ENCODE measurements around the gene GMPR2.

Gene GMPR2

GRCh38 chr14:24256960-24257359, 24.2 kb downstream of the GMPR2 start:
- Mint-ChIP-seq H3K27me3 (ENCODE audit: low read depth, poor library complexity) (peaks cover 2% of the 10 kb centered on the region), H3K4me3 (no peak overlapping the region), H3K4me1 (no peaks in the 10 kb centered on the region), H3K27ac (no peak overlapping the region), H3K36me3 (ENCODE audit: low read depth) (no peaks in the 10 kb centered on the region), H3K9me3 (no peaks in the 10 kb centered on the region)
- DNase-seq: no peak
- TF ChIP-seq, protein P1, sequence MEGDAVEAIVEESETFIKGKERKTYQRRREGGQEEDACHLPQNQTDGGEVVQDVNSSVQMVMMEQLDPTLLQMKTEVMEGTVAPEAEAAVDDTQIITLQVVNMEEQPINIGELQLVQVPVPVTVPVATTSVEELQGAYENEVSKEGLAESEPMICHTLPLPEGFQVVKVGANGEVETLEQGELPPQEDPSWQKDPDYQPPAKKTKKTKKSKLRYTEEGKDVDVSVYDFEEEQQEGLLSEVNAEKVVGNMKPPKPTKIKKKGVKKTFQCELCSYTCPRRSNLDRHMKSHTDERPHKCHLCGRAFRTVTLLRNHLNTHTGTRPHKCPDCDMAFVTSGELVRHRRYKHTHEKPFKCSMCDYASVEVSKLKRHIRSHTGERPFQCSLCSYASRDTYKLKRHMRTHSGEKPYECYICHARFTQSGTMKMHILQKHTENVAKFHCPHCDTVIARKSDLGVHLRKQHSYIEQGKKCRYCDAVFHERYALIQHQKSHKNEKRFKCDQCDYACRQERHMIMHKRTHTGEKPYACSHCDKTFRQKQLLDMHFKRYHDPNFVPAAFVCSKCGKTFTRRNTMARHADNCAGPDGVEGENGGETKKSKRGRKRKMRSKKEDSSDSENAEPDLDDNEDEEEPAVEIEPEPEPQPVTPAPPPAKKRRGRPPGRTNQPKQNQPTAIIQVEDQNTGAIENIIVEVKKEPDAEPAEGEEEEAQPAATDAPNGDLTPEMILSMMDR (IDR thresholded peaks at IDR 0.05): no peak

- H3K27ac Mint-ChIP-seq: no peak overlapping the region
- peaks cover 2% of the 10 kb centered on the region for H3K27me3 Mint-ChIP-seq (ENCODE audit: low read depth, poor library complexity)
- H3K9me3 Mint-ChIP-seq: no peaks in the 10 kb centered on the region
- TF ChIP-seq, protein P1 (IDR thresholded peaks at IDR 0.05): no peak
- no peak overlapping the region for H3K4me3 Mint-ChIP-seq
- H3K4me1 Mint-ChIP-seq: no peaks in the 10 kb centered on the region
- no peak for DNase-seq
- H3K36me3 Mint-ChIP-seq (ENCODE audit: low read depth): no peaks in the 10 kb centered on the region
Measured at GRCh38 chr14:24258119-24258518, 25.4 kb downstream of the GMPR2 start.

- Mint-ChIP-seq H3K27me3 (ENCODE audit: low read depth, poor library complexity) (peaks cover 2% of the 10 kb centered on the region), H3K36me3 (ENCODE audit: low read depth) (no peaks in the 10 kb centered on the region), H3K4me3 (no peak overlapping the region), H3K4me1 (no peaks in the 10 kb centered on the region), H3K9me3 (no peaks in the 10 kb centered on the region), H3K27ac (no peak overlapping the region)
- TF ChIP-seq, protein P1 (IDR thresholded peaks at IDR 0.05): no peak
- DNase-seq: no peak
Measured at GRCh38 chr14:24258548-24259265, 26.0 kb downstream of the GMPR2 start.

DNA sequence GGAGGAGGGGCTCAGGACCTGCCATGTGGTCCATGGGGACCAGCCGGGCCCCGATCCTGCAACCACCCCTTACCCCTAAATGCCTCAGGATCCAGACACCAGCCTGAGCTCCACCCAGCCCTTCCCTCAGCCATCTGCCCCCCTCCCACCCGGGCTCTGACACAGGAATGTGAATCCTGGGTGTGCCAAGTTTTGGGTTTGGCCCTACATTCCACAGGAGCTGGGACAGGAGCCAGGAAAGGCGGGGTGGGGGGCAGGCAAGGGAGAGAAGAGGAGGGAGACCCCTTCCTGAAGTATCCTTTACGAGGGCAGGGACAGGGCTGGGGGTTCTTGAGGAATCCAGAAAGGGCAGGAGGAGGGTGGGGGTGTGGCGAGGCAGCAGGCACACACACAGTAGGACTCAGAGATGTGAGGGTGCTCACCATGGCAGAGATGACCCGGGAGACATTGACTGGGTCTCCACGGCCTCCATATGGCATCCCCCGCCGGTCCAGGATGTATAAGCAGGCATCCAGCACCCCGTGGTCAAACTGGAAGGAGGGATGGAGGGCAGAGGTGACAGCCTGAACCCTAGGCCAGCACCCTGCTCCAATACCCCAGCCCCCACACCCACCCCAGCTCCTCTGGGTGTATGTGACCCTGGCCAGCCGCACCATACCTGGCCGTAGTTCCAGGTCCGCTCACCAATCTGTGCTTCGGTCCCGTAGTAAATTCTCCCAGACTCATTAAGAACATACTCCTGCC, 26.7 kb downstream of the GMPR2 start:
- H3K4me1 Mint-ChIP-seq: no peaks in the 10 kb centered on the region
- no peaks in the 10 kb centered on the region for H3K9me3 Mint-ChIP-seq
- H3K27ac Mint-ChIP-seq: no peak overlapping the region
- no peaks in the 10 kb centered on the region for H3K36me3 Mint-ChIP-seq (ENCODE audit: low read depth)
- no peak overlapping the region for H3K4me3 Mint-ChIP-seq
- no peak for DNase-seq
- peaks cover 2% of the 10 kb centered on the region for H3K27me3 Mint-ChIP-seq (ENCODE audit: low read depth, poor library complexity)
- TF ChIP-seq, protein P1 (IDR thresholded peaks at IDR 0.05): no peak

DNA sequence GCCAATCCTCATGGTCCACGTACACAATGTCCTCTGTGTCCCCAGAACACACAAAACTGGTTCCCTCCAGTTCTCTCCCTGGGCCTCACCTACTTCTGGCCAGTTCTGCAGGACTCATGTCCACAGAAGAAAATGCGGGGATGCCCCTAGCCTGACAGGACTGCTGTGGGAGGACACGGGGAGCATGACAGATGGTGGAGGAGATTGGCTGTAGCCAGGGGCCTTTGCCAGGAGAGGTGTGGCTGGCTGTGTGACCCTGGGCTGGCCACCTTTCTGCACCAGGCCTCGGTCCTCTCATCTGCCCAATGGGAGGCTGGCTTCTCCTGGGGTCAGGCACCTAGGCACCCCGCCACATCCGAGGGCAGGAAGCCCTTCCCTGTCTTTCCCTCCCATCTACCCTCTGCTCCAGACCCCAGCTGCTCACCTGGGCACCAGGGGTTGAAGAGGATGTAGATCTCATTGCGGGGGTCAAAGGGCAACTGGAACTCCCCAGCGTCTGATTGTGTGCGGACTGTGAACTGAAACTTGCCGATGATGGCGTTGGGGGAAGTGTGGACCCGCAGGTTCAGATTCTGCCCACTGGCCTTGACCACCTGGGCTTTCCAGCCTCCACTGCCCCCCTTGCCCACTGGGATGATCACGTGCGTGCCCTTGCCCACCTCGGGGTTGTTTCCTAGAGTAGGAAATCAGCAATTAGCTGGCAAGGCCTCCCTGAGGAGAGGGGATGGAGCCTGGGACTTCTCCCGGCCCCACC, 27.5 kb downstream of the GMPR2 start:
- Mint-ChIP-seq H3K9me3 (no peaks in the 10 kb centered on the region), H3K27ac (no peak overlapping the region), H3K36me3 (ENCODE audit: low read depth) (no peaks in the 10 kb centered on the region), H3K4me1 (no peaks in the 10 kb centered on the region), H3K4me3 (no peak overlapping the region), H3K27me3 (ENCODE audit: low read depth, poor library complexity) (peaks cover 2% of the 10 kb centered on the region)
- TF ChIP-seq, protein P1 (IDR thresholded peaks at IDR 0.05): no peak
- no peak for DNase-seq

Data from nephron progenitor cell (in vitro differentiated cells).